Endothelial cell (in vitro differentiated cells): ENCODE measurements around the gene DAZAP1. TPM values are rescaled to one million over a fixed set of nuclear protein-coding genes. Genes with fewer than 3 reads are reported as not detected.

ENCODE experiments used
- DNase-seq: peaks from one replicate; pipeline ENCODE4 v3.0.0; 2021; ENCODE audit warnings: low spot score
- H3K27ac Mint-ChIP-seq: one replicate; pipeline ENCODE4 v1.8.0; 2021; ENCODE audit warnings: mixed read lengths, inconsistent platforms; ENCODE audit not compliant: unreplicated experiment
- H3K27me3 Mint-ChIP-seq: one replicate; pipeline ENCODE4 v1.8.0; 2021; ENCODE audit warnings: mild to moderate bottlenecking, moderate library complexity, mixed read lengths, inconsistent platforms; ENCODE audit not compliant: unreplicated experiment
- H3K36me3 Mint-ChIP-seq: one replicate; pipeline ENCODE4 v1.8.0; 2021; ENCODE audit warnings: mild to moderate bottlenecking, low read depth, mixed read lengths, inconsistent platforms; ENCODE audit not compliant: unreplicated experiment
- H3K4me1 Mint-ChIP-seq: one replicate; pipeline ENCODE4 v1.8.0; 2021; ENCODE audit warnings: mild to moderate bottlenecking, mixed read lengths, inconsistent platforms; ENCODE audit not compliant: unreplicated experiment
- H3K4me3 Mint-ChIP-seq: one replicate; pipeline ENCODE4 v1.8.0; 2021; ENCODE audit warnings: mild to moderate bottlenecking, mixed read lengths, inconsistent platforms; ENCODE audit not compliant: unreplicated experiment
- H3K9me3 Mint-ChIP-seq: one replicate; pipeline ENCODE4 v1.8.0; 2021; ENCODE audit warnings: mixed read lengths, inconsistent platforms; ENCODE audit not compliant: unreplicated experiment
- CTCF ChIP-seq: fragments of 200-600 bp; sonication (generic); IDR thresholded peaks from one replicate; pipeline ENCODE4 v1.5.0; 2021; ENCODE audit warnings: antibody characterized with exemption; ENCODE audit not compliant: unreplicated experiment
- total RNA-seq: library from RNA; stranded (reverse); fragmentation: NEBNext Ultra II Directional; extraction: Animal tissue kit (Norgen Biotek cat#: 25700); gene quantifications from one replicate; pipeline ENCODE4 v1.2.1, GENCODE V29; 2021; ENCODE audit not compliant: unreplicated experiment

The DAZAP1 gene
- total RNA-seq, 1 donor from 2014 or later, result 145 TPM

GRCh38 chr19:1397838-1398237 lies 9.5 kb upstream of the DAZAP1 start:
- H3K4me1 Mint-ChIP-seq, result peaks cover 4% of the 10 kb centered on the region
- no peak overlapping the region for H3K27ac Mint-ChIP-seq
- DNase-seq, result no peak
- no peak for TF ChIP-seq CTCF
- H3K27me3 Mint-ChIP-seq, result peaks cover 19% of the 10 kb centered on the region
- H3K4me3 Mint-ChIP-seq, result no peak overlapping the region
- no peaks in the 10 kb centered on the region for H3K9me3 Mint-ChIP-seq
- H3K36me3 Mint-ChIP-seq, result no peaks in the 10 kb centered on the region

GRCh38 chr19:1399079-1399478 lies 8.3 kb upstream of the DAZAP1 start:
- Mint-ChIP-seq H3K9me3 (no peaks in the 10 kb centered on the region), H3K4me1 (peaks cover 5% of the 10 kb centered on the region), H3K27ac (no peak overlapping the region), H3K27me3 (peaks cover 18% of the 10 kb centered on the region), H3K4me3 (no peak overlapping the region), H3K36me3 (no peaks in the 10 kb centered on the region)
- no peak for TF ChIP-seq CTCF
- DNase-seq, result no peak

- no peak overlapping the region for H3K4me3 Mint-ChIP-seq
These were observed 7.6 kb upstream of the DAZAP1 start for GRCh38 chr19:1399745-1400144.

GRCh38 chr19:1400281-1401137 lies 6.9 kb upstream of the DAZAP1 start:
- no peak for TF ChIP-seq CTCF
- Mint-ChIP-seq H3K27me3 (peaks cover 17% of the 10 kb centered on the region), H3K9me3 (no peaks in the 10 kb centered on the region), H3K27ac (no peak overlapping the region), H3K4me3 (no peak overlapping the region), H3K4me1 (peaks cover 5% of the 10 kb centered on the region), H3K36me3 (no peaks in the 10 kb centered on the region)
- DNase-seq, result no peak

More at GRCh38 chr19:1399745-1400144, 7.6 kb upstream of the DAZAP1 start:
- no peak for DNase-seq
- Mint-ChIP-seq H3K27ac (no peak overlapping the region), H3K27me3 (peaks cover 18% of the 10 kb centered on the region), H3K4me1 (peaks cover 5% of the 10 kb centered on the region), H3K9me3 (no peaks in the 10 kb centered on the region), H3K36me3 (no peaks in the 10 kb centered on the region)
- no peak for TF ChIP-seq CTCF
